SKM-1 treated with dmso at 0.1 percent for 144 hours (cell line): Measurements from ENCODE around the gene PLXNA4.

Experiments used
- DNase-seq: peaks from one replicate; lab custom pipeline; 2025; ENCODE audit not compliant: unreplicated experiment; lab: John Stamatoyannopoulos, UW

The PLXNA4 gene

GRCh38 chr7:132564849-132565248 lies 11.4 kb downstream of the PLXNA4 start:
- DNase-seq, result no peak

DNA sequence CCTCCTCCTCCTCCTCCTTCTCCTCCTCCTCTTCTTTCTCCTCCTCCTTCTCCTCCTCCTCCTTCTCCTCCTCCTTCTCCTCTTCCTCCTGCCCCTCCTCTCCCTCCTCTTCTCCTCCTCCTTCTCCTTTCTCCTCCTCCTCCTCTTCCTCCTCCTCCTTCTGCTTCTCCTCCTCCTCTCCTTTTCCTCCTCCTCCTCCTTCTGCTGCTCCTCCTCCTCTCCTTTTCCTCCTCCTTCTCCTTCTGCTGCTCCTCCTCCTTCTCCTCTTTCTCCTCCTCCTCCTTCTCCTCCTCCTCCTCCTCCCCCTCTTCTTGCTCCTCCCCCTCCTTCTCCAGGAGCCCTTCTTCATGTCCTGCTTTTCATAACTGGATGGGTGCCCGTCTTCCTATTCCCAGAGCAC lies 12.2 kb downstream of the PLXNA4 start:
- no peak for DNase-seq

DNA sequence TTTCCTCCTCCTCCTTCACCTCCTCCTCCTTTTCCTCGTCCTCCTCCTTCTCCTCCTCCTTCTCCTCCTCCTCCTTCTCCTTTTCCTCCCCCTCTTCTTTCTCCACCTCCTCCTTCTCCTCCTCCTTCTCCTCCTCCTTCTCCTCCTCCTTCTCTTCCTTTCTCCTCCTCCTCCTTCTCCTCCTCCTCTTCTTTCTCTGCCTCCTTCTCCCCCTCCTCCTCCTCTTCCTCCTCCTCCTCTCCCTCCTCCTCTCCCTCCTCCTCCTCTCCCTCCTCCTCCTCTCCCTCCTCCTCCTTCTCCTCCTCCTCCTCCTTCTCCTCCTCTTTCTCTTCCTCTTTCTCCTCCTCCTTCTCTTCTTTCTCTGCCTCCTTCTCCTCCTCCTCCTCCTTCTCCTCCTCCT lies 13.6 kb downstream of the PLXNA4 start:
- no peak for DNase-seq

DNA sequence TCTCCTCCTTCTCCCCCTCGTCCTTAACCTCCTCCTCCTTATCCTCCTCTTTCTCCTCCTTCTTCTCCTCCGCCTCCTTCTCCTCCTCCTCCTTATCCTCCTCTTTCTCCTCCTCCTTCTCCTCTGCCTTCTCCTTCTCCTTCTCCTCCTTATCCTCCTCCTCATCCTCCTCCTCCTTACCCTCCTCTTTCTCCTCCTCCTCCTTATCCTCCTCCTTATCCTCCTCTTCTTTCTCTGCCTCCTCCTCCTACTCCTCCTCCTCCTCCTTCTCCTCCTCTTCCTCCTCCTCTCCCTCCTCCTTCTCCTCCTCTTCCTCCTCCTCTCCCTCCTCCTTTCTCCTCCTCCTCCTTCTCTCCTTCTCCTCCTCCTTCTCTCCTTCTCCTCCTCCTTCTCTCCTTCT lies 14.5 kb downstream of the PLXNA4 start:
- no peak for DNase-seq

- DNase-seq, result no peak
Observed at GRCh38 chr7:132560825-132561529, 15.3 kb downstream of the PLXNA4 start.

DNA sequence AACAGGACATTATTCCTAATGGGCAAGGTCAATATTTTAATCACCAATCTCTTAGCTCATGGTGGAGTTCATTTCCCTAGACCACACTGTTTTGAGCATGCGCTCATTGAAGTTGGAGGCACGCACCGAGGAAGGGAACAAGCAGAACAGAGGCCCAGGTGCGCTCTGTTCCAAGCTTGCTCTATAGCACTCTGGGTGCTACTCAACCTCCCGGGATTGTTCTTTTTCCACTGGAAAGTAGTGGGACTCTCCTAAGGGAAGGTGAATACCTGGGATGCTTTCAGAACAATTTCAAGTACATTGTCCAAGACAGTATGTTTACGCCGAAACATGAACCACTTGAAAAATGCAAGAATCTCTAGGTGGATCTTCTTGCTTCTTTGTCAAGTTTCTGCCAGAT lies 16.2 kb downstream of the PLXNA4 start:
- DNase-seq, result no peak

DNA sequence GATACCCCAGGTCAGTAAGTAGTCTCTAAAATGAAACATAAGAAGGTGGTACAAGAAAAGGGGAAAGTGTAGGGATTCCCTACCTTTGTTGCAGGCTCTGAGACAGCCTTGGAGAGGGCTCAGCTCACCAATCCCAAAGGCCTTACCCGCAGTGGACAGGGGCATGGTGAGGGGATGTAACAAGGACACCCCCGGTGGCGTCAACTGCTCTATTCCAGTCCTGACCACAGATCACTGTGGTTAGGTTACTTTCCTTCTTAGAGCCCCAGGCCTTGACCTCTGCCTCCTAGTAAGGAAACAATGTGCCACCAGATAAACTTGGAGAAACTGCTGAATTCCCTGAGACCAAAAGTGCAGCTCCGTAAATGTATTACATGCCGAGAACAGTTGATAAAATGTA lies 17.5 kb downstream of the PLXNA4 start:
- no peak for DNase-seq

DNA sequence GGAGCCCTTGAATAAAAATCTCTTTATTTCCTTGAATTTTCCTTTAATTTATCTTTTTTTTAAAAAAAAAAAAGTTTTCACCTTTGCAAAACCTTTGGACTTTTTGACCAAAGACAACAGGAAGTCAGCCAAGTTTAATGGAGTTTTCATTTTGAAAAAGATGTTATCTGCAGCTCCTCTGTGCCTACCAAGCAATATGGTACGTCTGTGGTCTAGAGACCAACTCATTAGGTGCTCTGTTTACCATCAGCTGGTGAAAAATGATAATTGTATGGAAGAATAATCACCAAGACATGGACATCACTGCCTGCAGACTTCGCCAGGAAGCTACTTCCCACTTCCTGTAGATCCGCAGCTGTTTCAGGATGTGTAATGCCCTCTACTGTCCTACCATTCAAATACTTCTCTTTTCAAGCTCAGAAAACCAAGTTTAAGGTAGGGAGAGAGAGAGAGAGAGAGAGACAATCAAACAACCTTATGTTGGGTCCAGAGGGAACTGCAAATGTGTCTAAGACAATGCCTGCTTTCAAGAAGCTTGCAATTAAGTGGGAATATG lies 18.7 kb downstream of the PLXNA4 start:
- DNase-seq, result no peak

- DNase-seq, result no peak
Observed at GRCh38 chr7:132554446-132554845, 21.8 kb downstream of the PLXNA4 start.

DNA sequence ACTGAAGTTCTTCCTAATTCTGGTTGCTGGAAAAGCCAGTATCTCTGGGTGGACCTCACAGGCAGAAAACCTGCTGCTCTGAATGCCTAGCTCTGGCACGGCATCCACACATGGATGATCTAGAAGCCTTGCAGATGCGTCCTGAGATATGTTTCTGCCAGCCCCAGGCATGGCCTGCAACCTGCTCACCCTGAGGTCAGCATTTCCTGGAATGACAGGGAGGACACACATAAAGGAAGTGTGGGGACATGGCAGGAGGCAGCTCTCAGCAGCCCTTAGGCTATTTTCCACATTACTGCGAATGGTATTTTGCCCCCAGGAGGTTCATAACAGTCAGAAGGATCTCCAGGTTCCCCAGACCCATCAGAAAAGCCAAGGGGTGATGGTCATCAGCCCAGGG lies 23.2 kb downstream of the PLXNA4 start:
- no peak for DNase-seq

DNA sequence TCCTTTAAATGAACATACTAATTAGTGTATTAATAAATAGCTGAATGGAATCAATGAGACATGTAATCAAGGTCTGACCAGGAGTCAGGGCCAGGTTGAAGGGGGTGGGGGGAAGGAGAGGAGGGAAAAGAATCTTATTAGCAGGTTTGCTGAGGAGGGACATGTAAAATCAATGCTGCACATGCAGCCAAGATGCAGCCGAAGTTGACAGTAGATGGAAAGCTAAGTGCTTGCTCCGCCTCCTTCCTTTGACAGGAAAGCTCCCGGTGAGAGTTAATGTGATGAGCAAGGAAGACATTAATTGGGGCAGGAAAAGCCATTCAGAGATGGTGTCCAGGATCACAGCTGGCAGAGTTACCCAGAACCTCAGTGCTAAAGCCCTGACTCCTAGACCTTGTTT lies 24.4 kb downstream of the PLXNA4 start:
- DNase-seq, result no peak

- no peak for DNase-seq
Observed at GRCh38 chr7:132551439-132551838, 24.8 kb downstream of the PLXNA4 start.

GRCh38 chr7:132548489-132549078 lies 27.7 kb downstream of the PLXNA4 start:
- no peak for DNase-seq

DNA sequence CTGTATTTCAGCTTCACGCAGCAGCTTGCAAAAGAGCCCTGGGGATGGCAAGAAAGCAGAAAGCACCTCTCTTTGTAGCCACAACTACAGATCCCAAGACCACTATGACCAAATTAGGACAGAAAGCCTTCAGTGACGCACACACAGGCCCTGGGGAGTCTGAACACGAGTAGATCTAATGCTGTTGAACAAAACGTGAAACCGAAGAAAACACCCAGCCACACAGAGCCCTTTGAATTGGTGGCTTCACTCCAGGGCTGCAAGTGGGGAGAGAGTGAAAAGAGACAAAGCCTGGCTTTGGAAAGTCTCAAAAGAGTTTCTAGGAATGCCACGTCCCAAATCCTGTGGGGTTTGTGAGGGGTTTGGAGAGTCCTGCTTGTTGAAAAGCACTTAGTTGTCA lies 28.4 kb downstream of the PLXNA4 start:
- DNase-seq, result no peak

DNA sequence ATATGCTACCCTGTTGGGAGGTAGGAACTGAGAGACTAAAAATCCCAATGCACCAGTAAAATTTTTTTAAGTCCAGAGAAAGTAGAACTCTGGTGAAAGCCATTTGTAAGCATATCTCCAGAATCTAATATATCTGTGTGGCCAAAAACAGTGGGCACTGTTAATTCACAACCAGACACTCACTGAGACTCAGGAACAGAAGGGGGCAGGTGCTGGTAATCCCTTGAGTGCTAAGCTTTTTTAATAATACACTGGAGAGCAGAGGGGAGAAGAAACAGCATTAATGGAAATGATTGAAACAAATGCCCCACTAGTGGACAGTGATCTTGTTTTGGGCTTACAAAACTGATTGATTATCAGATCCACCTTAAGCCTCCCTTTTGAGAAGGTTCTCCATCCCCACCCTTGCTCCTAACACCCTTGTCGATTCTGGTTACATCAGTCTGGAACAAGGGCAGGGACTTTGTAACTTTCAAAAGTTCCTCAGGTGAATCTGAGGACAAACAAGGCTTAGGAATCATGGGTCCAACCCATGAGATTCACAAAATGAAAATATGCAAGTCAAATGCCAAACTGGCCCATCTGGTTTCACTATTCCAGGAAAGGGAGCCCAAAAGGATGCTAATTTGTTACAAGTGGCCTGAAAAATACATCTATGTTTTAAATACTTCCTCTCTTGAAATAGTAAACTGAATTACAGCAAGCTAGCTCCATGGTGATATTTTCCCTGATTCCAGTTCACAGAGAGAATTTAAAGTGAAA lies 29.7 kb downstream of the PLXNA4 start:
- DNase-seq, result no peak

DNA sequence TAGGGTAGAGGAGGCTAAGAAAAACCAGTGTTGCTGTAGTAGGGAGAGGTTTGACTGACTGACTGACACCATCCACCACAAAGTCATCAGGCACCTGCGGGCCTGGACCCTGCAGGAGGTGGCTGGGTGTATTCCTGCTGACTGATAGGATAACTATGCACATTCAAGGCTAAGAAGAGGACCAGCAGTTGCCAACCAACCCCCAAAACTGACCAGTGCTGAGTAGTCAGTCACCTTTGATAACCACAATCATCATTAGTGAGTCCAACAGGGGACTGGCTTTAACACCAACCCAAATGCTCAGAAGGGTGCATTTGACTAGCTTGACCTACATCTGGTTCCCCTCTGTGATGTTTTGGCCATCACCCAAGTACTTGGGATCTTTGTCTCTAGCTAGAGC lies 30.5 kb downstream of the PLXNA4 start:
- DNase-seq, result no peak

- DNase-seq, result no peak
Observed at GRCh38 chr7:132544999-132545398, 31.3 kb downstream of the PLXNA4 start.

DNA sequence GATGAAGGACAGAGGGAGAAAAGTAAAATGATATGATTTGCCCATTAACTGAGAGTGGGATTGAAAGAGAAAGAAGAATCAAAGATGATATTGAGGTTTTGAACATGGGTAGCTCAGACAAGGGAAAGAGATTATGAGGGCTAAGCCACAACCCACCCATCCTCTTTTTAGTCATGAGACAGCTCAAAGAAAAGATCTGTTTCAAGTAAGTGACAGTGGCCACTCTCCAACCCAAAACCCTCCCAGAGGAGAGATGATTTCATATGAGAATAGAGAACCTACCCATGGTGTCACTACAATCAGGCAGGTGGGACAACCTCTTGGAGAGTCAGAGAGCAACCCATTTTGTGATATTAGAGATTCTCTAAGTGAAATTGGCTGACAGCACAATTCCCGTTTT lies 32.2 kb downstream of the PLXNA4 start:
- DNase-seq, result no peak

GRCh38 chr7:132542895-132543294 lies 33.4 kb downstream of the PLXNA4 start:
- no peak for DNase-seq

DNA sequence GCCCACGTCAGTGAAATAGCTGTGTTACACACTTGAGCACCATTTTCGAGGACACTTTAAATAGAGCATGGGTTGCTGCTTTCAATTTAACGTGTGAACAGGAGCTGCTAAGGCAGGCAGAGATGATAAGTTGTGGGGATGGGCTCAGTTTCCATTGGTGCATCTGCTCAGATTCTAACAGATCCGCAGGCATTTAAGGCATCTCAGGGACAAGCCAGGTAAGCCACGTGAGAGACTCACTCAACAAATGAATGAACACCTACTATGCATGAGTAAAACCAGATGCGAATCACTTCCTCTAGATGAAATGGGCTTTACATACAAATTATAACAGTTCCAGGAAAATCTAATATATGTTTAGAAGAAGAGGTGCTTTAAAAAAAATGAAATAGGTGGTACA lies 34.6 kb downstream of the PLXNA4 start:
- no peak for DNase-seq

DNA sequence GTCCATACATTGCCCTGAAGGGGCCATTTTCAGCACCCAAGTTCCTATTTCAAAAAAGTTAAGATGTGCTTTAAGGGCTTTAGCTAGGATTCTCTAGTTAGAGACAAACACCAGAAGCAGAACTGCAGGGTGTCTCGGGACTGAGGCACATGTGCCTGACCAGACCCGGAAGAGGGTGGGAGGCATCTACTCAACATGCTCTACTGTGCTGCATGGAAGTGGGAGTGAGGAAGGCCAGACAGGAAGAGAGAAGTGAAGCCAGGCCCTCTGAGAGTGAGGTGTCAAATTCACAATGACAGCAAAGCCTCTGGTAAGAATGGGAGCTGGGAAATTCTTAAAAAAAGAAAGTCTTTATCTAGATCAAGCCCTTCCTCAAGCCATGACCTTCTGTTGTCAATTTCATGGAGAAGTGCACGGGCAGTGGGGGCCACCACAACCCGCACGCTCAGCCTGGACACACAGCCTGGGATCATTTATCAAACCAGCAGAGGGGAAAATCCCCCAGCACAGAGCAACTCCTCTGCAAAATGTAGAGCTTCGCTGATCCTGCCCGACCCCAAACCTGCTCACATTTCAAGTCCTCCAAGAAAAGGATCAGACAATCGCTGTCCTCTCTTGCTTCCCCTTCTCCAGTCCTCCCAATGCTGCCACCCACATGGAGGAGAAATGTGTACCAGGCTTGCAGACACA lies 38.7 kb downstream of the PLXNA4 start:
- DNase-seq, result no peak
